HT1080 (cell line): Measurements from ENCODE around the gene PROK1. TPM values are rescaled to one million over a fixed set of nuclear protein-coding genes. Genes with fewer than 3 reads are reported as not detected.

Experiments used
- total RNA-seq: library from RNA; depleted of rRNA; stranded (reverse); fragments of >200 nt; shearing (Covaris generic); gene quantifications from 2 replicates; pipeline ENCODE4 v1.2.3, GENCODE V29; 2014; rRNA removed

Gene PROK1
- total RNA-seq, 1 experiment from 2014 or later, result not detected

Other genes starting within 250 kb of the PROK1 start
- gene KCNC4, start 240.8 kb upstream of the PROK1 start, total RNA-seq, result 1.6 and 2.2 TPM in 2 replicates
- 31.8 and 33.6 TPM in 2 replicates for gene RBM15, start 111.8 kb upstream of the PROK1 start, total RNA-seq
- gene SLC16A4, start 60.1 kb upstream of the PROK1 start, total RNA-seq, result 0.60 and 0.61 TPM in 2 replicates
- 166 and 210 TPM in 2 replicates for gene LAMTOR5, start 43.5 kb upstream of the PROK1 start, total RNA-seq
- gene KCNA10, start 68.0 kb downstream of the PROK1 start, total RNA-seq, result not detected in 2 replicates
- gene KCNA2, start 155.2 kb downstream of the PROK1 start, total RNA-seq, result not detected in 2 replicates
- gene KCNA3, start 223.8 kb downstream of the PROK1 start, total RNA-seq, result not detected in 2 replicates